Measurements from ENCODE around the gene RTL5.

GRCh38 chrX:72146527-72146926, 14.8 kb upstream of the RTL5 start:
- TF ChIP-seq CTCF (IDR thresholded peaks at IDR 0.05) (no peak), ZFX (IDR thresholded peaks at IDR 0.05; ENCODE audit: borderline replicate concordance) (no peak)
